ENCODE results near the gene SUN2. TPM values are rescaled to one million over a fixed set of nuclear protein-coding genes. Genes with fewer than 3 reads are reported as not detected.
A peak's percentile ranks its signal among the peaks of the same experiment; 100 is the strongest.

Gene SUN2
- total RNA-seq, 4 donors from 2014 or later = 118 to 285 (median 175) TPM

- H3K27me3 ChIP-seq = no peaks in the 10 kb centered on the region
- DNase-seq = no peak
- no peak for TF ChIP-seq POLR2A (IDR thresholded peaks at IDR 0.05)
- TF ChIP-seq CTCF (IDR thresholded peaks at IDR 0.05) = no peak
- no peak overlapping the region for H3K4me3 ChIP-seq
- H3K9me3 ChIP-seq = no peaks in the 10 kb centered on the region
- H3K4me1 ChIP-seq = no peaks in the 10 kb centered on the region
- H3K27ac ChIP-seq = peak overlapping the region in 1 of 2 donors; percentile 67
- H3K36me3 ChIP-seq = no peaks in the 10 kb centered on the region
- intact Hi-C loops (cut with DNase I; ENCODE audit: low total_unique reads) = no loop called here
Observed at GRCh38 chr22:38735465-38736256, 20.1 kb downstream of the SUN2 start.

- no peak for TF ChIP-seq CTCF (IDR thresholded peaks at IDR 0.05)
- no peak for TF ChIP-seq POLR2A (IDR thresholded peaks at IDR 0.05)
- no peak for DNase-seq
- no peaks in the 10 kb centered on the region for H3K36me3 ChIP-seq
- no peaks in the 10 kb centered on the region for H3K27me3 ChIP-seq
- intact Hi-C loops (cut with DNase I; ENCODE audit: low total_unique reads) = no loop called here
- peak overlapping the region in 1 of 2 donors; percentile 67 for H3K27ac ChIP-seq
- no peak overlapping the region for H3K4me3 ChIP-seq
- no peaks in the 10 kb centered on the region for H3K9me3 ChIP-seq
- no peaks in the 10 kb centered on the region for H3K4me1 ChIP-seq
Observed at GRCh38 chr22:38735126-38735464, 20.7 kb downstream of the SUN2 start.

- Histone ChIP-seq H3K27ac (peak overlapping the region; percentile 62 to 67), H3K4me1 (no peaks in the 10 kb centered on the region)
- no peak for DNase-seq
Observed at GRCh38 chr22:38734421-38735100, 21.2 kb downstream of the SUN2 start.

GRCh38 chr22:38733724-38734381 lies 21.9 kb downstream of the SUN2 start:
- H3K27me3 ChIP-seq = no peaks in the 10 kb centered on the region
- TF ChIP-seq CTCF (IDR thresholded peaks at IDR 0.05) (no peak), POLR2A (IDR thresholded peaks at IDR 0.05) (no peak)
- no peaks in the 10 kb centered on the region for H3K9me3 ChIP-seq
- no peaks in the 10 kb centered on the region for H3K36me3 ChIP-seq
- DNase-seq = peak; percentile 65 to 67
- no peaks in the 10 kb centered on the region for H3K4me1 ChIP-seq
- H3K4me3 ChIP-seq = no peak overlapping the region
- intact Hi-C loops (cut with DNase I; ENCODE audit: low total_unique reads) = no loop called here
- H3K27ac ChIP-seq = peak overlapping the region; percentile 62 to 67

More at GRCh38 chr22:38734421-38735100, 21.2 kb downstream of the SUN2 start:
- TF ChIP-seq CTCF (IDR thresholded peaks at IDR 0.05) (no peak), POLR2A (IDR thresholded peaks at IDR 0.05) (no peak)
- Histone ChIP-seq H3K4me3 (no peak overlapping the region), H3K27me3 (no peaks in the 10 kb centered on the region), H3K9me3 (no peaks in the 10 kb centered on the region), H3K36me3 (no peaks in the 10 kb centered on the region)
- intact Hi-C loops (cut with DNase I; ENCODE audit: low total_unique reads) = no loop called here

GRCh38 chr22:38733329-38733723 lies 22.5 kb downstream of the SUN2 start:
- intact Hi-C loops (cut with DNase I; ENCODE audit: low total_unique reads) = no loop called here
- Histone ChIP-seq H3K9me3 (no peaks in the 10 kb centered on the region), H3K27ac (peak overlapping the region; percentile 62 to 67), H3K4me3 (no peak overlapping the region), H3K36me3 (no peaks in the 10 kb centered on the region), H3K27me3 (no peaks in the 10 kb centered on the region), H3K4me1 (no peaks in the 10 kb centered on the region)
- peak; percentile 49 to 70 (median 64) for TF ChIP-seq CTCF (IDR thresholded peaks at IDR 0.05)
- no peak for TF ChIP-seq POLR2A (IDR thresholded peaks at IDR 0.05)
- peak; percentile 52 to 53 for DNase-seq

All from uterus (tissue), 4 donors.